NCI-H2107 treated with DMSO at 0.1 percent for 48 hours (cell line): ENCODE data around the gene NBL1.

Experiments
- DNase-seq: peaks from one replicate; lab custom pipeline; 2025; ENCODE audit not compliant: unreplicated experiment; lab: John Stamatoyannopoulos, UW

The NBL1 gene

GRCh38 chr1:19643602-19644394 is at the start of gene NBL1:
NBL1 (plus strand) TSS chr1:19644311; CDS start chr1:19655031, 10,720 bp downstream.
- no peak for DNase-seq

GRCh38 chr1:19596065-19596713 is 47.9 kb upstream of the NBL1 start:
- peak; percentile 74 for DNase-seq

GRCh38 chr1:19596714-19597495 is 47.2 kb upstream of the NBL1 start:
- DNase-seq, result peak; percentile 93

- DNase-seq, result no peak
Observed at GRCh38 chr1:19597496-19598309, 46.4 kb upstream of the NBL1 start.

- no peak for DNase-seq
Observed at GRCh38 chr1:19599810-19600209, 44.3 kb upstream of the NBL1 start.

GRCh38 chr1:19602486-19602885 is 41.6 kb upstream of the NBL1 start:
- DNase-seq, result no peak

GRCh38 chr1:19605967-19606366 is 38.1 kb upstream of the NBL1 start:
- no peak for DNase-seq

- no peak for DNase-seq
Observed at GRCh38 chr1:19606817-19607642, 37.1 kb upstream of the NBL1 start.

GRCh38 chr1:19608232-19608631 is 35.9 kb upstream of the NBL1 start:
- DNase-seq, result no peak

GRCh38 chr1:19610282-19610981 is 33.7 kb upstream of the NBL1 start:
- DNase-seq, result no peak

- no peak for DNase-seq
Observed at GRCh38 chr1:19612530-19612929, 31.6 kb upstream of the NBL1 start.

GRCh38 chr1:19613171-19613703 is 30.9 kb upstream of the NBL1 start:
- no peak for DNase-seq

- DNase-seq, result no peak
Observed at GRCh38 chr1:19615438-19615837, 28.7 kb upstream of the NBL1 start.

GRCh38 chr1:19616489-19616888 is 27.6 kb upstream of the NBL1 start:
- DNase-seq, result no peak

GRCh38 chr1:19617376-19617775 is 26.7 kb upstream of the NBL1 start:
- no peak for DNase-seq

- no peak for DNase-seq
Observed at GRCh38 chr1:19618428-19618827, 25.7 kb upstream of the NBL1 start.

- no peak for DNase-seq
Observed at GRCh38 chr1:19619697-19620384, 24.3 kb upstream of the NBL1 start.

- no peak for DNase-seq
Observed at GRCh38 chr1:19620786-19621185, 23.3 kb upstream of the NBL1 start.
